Measurements from ENCODE around the gene GABRR1.
"Not testable (repeated sequence)": the region's sequence is repeated elsewhere in the genome, so short reads cannot be mapped to it uniquely, and the experiment has no call there.

GABRR1 gene

GRCh38 chr6:89160331-89161092 is 56.6 kb downstream of the GABRR1 start:
- no peak for DNase-seq (ENCODE audit: low spot score)

GRCh38 chr6:89154131-89154530 is 63.0 kb downstream of the GABRR1 start:
- DNase-seq (ENCODE audit: low spot score), result no peak

- no peak for DNase-seq (ENCODE audit: low spot score)
These were observed 69.0 kb downstream of the GABRR1 start for GRCh38 chr6:89148016-89148750.

- peak; percentile 49 for DNase-seq (ENCODE audit: low spot score)
These were observed 70.1 kb downstream of the GABRR1 start for GRCh38 chr6:89146718-89147700.

GRCh38 chr6:89145956-89146717 is 71.0 kb downstream of the GABRR1 start, which contains the start of gene PM20D2:
PM20D2 (plus strand) TSS chr6:89146055; CDS start chr6:89146145, 90 bp downstream.
- peak; percentile 64 for DNase-seq (ENCODE audit: low spot score)

- peak; percentile 50 for DNase-seq (ENCODE audit: low spot score)
These were observed 71.8 kb downstream of the GABRR1 start for GRCh38 chr6:89145091-89145955.

- DNase-seq (ENCODE audit: low spot score), result no peak
These were observed 72.7 kb downstream of the GABRR1 start for GRCh38 chr6:89144354-89144906.

- DNase-seq (ENCODE audit: low spot score), result no peak
These were observed 76.6 kb downstream of the GABRR1 start for GRCh38 chr6:89140347-89141156.

GRCh38 chr6:89139509-89140346 is 77.4 kb downstream of the GABRR1 start:
- DNase-seq (ENCODE audit: low spot score), result no peak

- no peak for DNase-seq (ENCODE audit: low spot score)
These were observed 79.0 kb downstream of the GABRR1 start for GRCh38 chr6:89138173-89138572.

GRCh38 chr6:89134723-89135122 is 82.4 kb downstream of the GABRR1 start:
- no peak for DNase-seq (ENCODE audit: low spot score)

- DNase-seq (ENCODE audit: low spot score), result no peak
These were observed 83.2 kb downstream of the GABRR1 start for GRCh38 chr6:89133981-89134380.

- DNase-seq (ENCODE audit: low spot score), result no peak
These were observed 85.1 kb downstream of the GABRR1 start for GRCh38 chr6:89132057-89132456.

- DNase-seq (ENCODE audit: low spot score), result no peak
These were observed 85.6 kb downstream of the GABRR1 start for GRCh38 chr6:89131599-89131998.

- not testable (repeated sequence) for DNase-seq (ENCODE audit: low spot score)
These were observed 88.9 kb downstream of the GABRR1 start for GRCh38 chr6:89128256-89128671.
